HG03196 (cell line): ENCODE data around the gene LRIG2.
"Not testable (repeated sequence)": the region's sequence is repeated elsewhere in the genome, so short reads cannot be mapped to it uniquely, and the experiment has no call there.

Experiments used
- ATAC-seq: cut with Tn5 transposase; IDR thresholded peaks from one replicate; pipeline ENCODE4 v1.9.1; 2021; ENCODE audit not compliant: unreplicated experiment

LRIG2 gene

GRCh38 chr1:113158743-113159142, 85.7 kb downstream of the LRIG2 start:
- not testable (repeated sequence) for ATAC-seq

- ATAC-seq: no peak
These were observed 93.5 kb downstream of the LRIG2 start for GRCh38 chr1:113166473-113166872.

GRCh38 chr1:113168946-113169345, 95.9 kb downstream of the LRIG2 start:
- no peak for ATAC-seq

GRCh38 chr1:113169591-113169990, 96.6 kb downstream of the LRIG2 start:
- ATAC-seq: no peak

GRCh38 chr1:113170519-113170918, 97.5 kb downstream of the LRIG2 start:
- ATAC-seq: no peak

- peak; percentile 77 for ATAC-seq
These were observed 105.1 kb downstream of the LRIG2 start for GRCh38 chr1:113178106-113178505.

GRCh38 chr1:113178522-113178921, 105.5 kb downstream of the LRIG2 start:
- no peak for ATAC-seq
